Breast epithelium (tissue), 4 donors: ENCODE measurements around the gene TYSND1. TPM values are rescaled to one million over a fixed set of nuclear protein-coding genes. Genes with fewer than 3 reads are reported as not detected.
"Not testable (repeated sequence)": the region's sequence is repeated elsewhere in the genome, so short reads cannot be mapped to it uniquely, and the experiment has no call there.

Experiments used
- DNase-seq, 2 donors: peaks; one replicate each; pipeline ENCODE4 v3.0.0-alpha.2; 2019; ENCODE audit warnings: low spot score in 2 of 2
- H3K27ac ChIP-seq, 2 donors: fragments of 200-600 bp; sonication (generic) in 1 of 2; one replicate each; pipeline ENCODE4 v1.5.1; 2016 to 2019; ENCODE audit warnings: mild to moderate bottlenecking in 1 of 2
- H3K27me3 ChIP-seq, 2 donors: fragments of 200-600 bp; sonication (generic) in 1 of 2; one replicate each; pipeline versions ENCODE4 v1.5.1 to v1.6.0; 2017 to 2019; ENCODE audit warnings: control low read depth in 1 of 2, mild to moderate bottlenecking in 1 of 2
- H3K36me3 ChIP-seq: fragments of 200-600 bp; one replicate; pipeline ENCODE4 v1.5.1; 2019
- H3K4me1 ChIP-seq, 2 donors: fragments of 200-600 bp; sonication (generic); one replicate each; pipeline ENCODE4 v1.5.1; 2016 to 2019; ENCODE audit warnings: control low read depth in 1 of 2
- H3K4me3 ChIP-seq, 3 donors: fragments of 200-600 bp; sonication (generic); 1 replicate in 2 of 3; 2 replicates in 1 of 3; pipeline ENCODE4 v1.5.1; 2016 to 2019; ENCODE audit warnings: mild to moderate bottlenecking in 3 of 3, moderate library complexity in 2 of 3
- H3K9me3 ChIP-seq, 2 donors: fragments of 200-600 bp; sonication (generic) in 1 of 2; one replicate each; pipeline ENCODE4 v1.5.1; 2016 to 2019; ENCODE audit warnings: control low read depth in 1 of 2
- POLR2A ChIP-seq: fragments of 450-650 bp; IDR thresholded peaks from one replicate; pipeline ENCODE4 v1.6.1; 2016; ENCODE audit warnings: antibody characterized with exemption, mild to moderate bottlenecking, moderate library complexity
- POLR2AphosphoS5 ChIP-seq, 3 donors: sonication (generic); formaldehyde crosslinking; IDR thresholded peaks; one replicate each; pipeline ENCODE4 v1.6.1; 2017; ENCODE audit warnings: antibody characterized with exemption in 3 of 3
- intact Hi-C: fragments of 100-400 bp; cut with DNase I; formaldehyde crosslinking; loops from one replicate; pipeline ENCODE4 v1.15.1; 2023; ENCODE audit warnings: low total_unique reads
- total RNA-seq, 3 donors: library from RNA; depleted of rRNA; stranded (reverse); fragments of >200 nt; gene quantifications; one replicate each; pipeline ENCODE4 v1.1.0, GENCODE V29; 2016
- TF ChIP-seq, protein P1 (sequence below), 3 donors: fragments of 450-650 bp; IDR thresholded peaks; one replicate each; pipeline ENCODE4 v1.5.1; 2016 to 2017; ENCODE audit warnings: antibody characterized with exemption in 3 of 3, mild to moderate bottlenecking in 3 of 3, moderate library complexity in 3 of 3

Gene TYSND1
- total RNA-seq, 3 donors from 2014 or later = 12.5 to 19.9 (median 19.7) TPM

DNA sequence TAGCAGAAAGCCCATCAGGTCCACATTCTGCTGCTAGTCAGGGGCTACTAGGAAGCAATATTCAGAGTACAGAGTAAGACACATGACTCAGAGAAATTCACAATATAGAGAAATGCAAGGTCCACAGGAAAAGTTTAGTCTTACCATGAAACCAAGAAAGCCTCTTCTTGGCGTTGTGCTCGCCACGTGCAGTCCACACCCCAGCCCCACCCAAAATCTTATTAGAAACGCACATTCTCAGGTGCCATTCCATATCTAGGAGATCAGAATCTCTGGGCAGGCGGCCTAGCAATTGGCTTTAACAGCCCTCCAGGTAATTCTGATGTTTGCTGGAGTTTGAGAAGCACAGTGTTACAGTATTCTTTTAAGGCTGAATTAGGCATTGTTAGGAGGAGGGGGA is 39.6 kb upstream of the TYSND1 start:
- Histone ChIP-seq H3K36me3 (no peaks in the 10 kb centered on the region), H3K4me1 (no peaks in the 10 kb centered on the region), H3K27me3 (no peaks in the 10 kb centered on the region), H3K4me3 (no peak overlapping the region), H3K27ac (no peak overlapping the region), H3K9me3 (no peaks in the 10 kb centered on the region)
- TF ChIP-seq POLR2AphosphoS5 (IDR thresholded peaks at IDR 0.05) (no peak), POLR2A (no peak)
- TF ChIP-seq, protein P1, sequence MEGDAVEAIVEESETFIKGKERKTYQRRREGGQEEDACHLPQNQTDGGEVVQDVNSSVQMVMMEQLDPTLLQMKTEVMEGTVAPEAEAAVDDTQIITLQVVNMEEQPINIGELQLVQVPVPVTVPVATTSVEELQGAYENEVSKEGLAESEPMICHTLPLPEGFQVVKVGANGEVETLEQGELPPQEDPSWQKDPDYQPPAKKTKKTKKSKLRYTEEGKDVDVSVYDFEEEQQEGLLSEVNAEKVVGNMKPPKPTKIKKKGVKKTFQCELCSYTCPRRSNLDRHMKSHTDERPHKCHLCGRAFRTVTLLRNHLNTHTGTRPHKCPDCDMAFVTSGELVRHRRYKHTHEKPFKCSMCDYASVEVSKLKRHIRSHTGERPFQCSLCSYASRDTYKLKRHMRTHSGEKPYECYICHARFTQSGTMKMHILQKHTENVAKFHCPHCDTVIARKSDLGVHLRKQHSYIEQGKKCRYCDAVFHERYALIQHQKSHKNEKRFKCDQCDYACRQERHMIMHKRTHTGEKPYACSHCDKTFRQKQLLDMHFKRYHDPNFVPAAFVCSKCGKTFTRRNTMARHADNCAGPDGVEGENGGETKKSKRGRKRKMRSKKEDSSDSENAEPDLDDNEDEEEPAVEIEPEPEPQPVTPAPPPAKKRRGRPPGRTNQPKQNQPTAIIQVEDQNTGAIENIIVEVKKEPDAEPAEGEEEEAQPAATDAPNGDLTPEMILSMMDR (IDR thresholded peaks at IDR 0.05) = no peak
- intact Hi-C loops = no loop called here
- no peak for DNase-seq

- intact Hi-C loops = no loop called here
- H3K4me3 ChIP-seq = no peak overlapping the region
- DNase-seq = no peak
Observed at GRCh38 chr10:70183304-70183703, 36.8 kb upstream of the TYSND1 start.

DNA sequence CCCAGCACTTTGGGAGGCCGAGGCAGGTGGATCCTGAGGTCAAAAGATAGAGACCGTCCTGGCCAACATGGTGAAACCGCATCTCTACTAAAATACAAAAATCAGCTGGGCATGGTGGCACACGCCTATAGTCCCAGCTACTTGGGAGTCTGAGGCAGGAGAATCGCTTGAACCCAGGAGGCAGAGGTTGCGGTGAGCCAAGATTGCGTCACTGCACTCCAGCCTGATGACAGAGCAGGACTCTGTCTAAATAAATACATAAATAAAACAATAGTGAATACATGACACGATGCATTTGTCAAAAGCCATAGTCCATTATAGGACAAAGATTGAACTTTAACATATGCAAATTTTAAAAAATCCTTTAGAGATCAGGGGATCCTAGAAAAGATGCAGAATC is 32.7 kb upstream of the TYSND1 start:
- H3K27ac ChIP-seq, H3K4me3 ChIP-seq, H3K27me3 ChIP-seq, H3K36me3 ChIP-seq, DNase-seq, H3K9me3 ChIP-seq, intact Hi-C loops, H3K4me1 ChIP-seq: not testable (repeated sequence)

More at GRCh38 chr10:70183304-70183703, 36.8 kb upstream of the TYSND1 start:
- Histone ChIP-seq H3K27me3 (no peaks in the 10 kb centered on the region), H3K4me1 (no peaks in the 10 kb centered on the region), H3K27ac (no peak overlapping the region), H3K36me3 (no peaks in the 10 kb centered on the region), H3K9me3 (peaks cover 0 to 5% of the 10 kb centered on the region in 2 donors)
- TF ChIP-seq POLR2AphosphoS5 (IDR thresholded peaks at IDR 0.05) = no peak
- TF ChIP-seq, protein P1 (IDR thresholded peaks at IDR 0.05) = no peak
- no peak for TF ChIP-seq POLR2A

- intact Hi-C loops = no loop called here
- no peak for DNase-seq
- TF ChIP-seq POLR2AphosphoS5 (IDR thresholded peaks at IDR 0.05) (no peak), POLR2A (no peak)
- TF ChIP-seq, protein P1 (IDR thresholded peaks at IDR 0.05) = no peak
- peaks cover 0 to 5% of the 10 kb centered on the region in 2 donors for H3K4me1 ChIP-seq
- peaks cover 0 to 5% of the 10 kb centered on the region in 2 donors for H3K9me3 ChIP-seq
- no peaks in the 10 kb centered on the region for H3K36me3 ChIP-seq
- no peaks in the 10 kb centered on the region for H3K27me3 ChIP-seq
- no peak overlapping the region for H3K27ac ChIP-seq
- no peak overlapping the region for H3K4me3 ChIP-seq
Observed at GRCh38 chr10:70178139-70178725, 31.7 kb upstream of the TYSND1 start.

DNA sequence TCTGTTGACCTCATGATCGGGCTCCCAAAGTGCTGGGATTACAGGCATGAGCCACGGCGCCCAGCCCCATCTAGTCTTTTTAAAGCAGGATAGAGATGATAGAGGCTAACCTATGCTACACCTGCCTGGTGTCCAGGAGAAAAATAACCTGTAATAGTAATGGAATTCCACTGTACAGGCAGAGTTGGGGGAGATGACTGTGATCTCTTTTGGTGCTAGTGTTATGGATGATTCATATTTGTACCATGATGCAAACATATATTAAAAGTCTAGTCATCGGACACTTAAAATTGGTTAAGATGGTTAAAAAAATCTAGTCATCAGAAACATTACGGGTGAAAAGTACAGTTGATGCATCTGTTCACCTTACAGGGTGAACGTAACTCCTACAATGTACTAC is 29.9 kb upstream of the TYSND1 start:
- intact Hi-C loops = no loop called here
- no peak overlapping the region for H3K27ac ChIP-seq
- no peak overlapping the region for H3K4me3 ChIP-seq
- H3K9me3 ChIP-seq = peaks cover 0 to 5% of the 10 kb centered on the region in 2 donors
- peaks cover 0 to 5% of the 10 kb centered on the region in 2 donors for H3K4me1 ChIP-seq
- TF ChIP-seq, protein P1 (IDR thresholded peaks at IDR 0.05) = no peak
- no peak for TF ChIP-seq POLR2A
- TF ChIP-seq POLR2AphosphoS5 (IDR thresholded peaks at IDR 0.05) = no peak
- H3K36me3 ChIP-seq = no peaks in the 10 kb centered on the region
- DNase-seq = no peak
- no peaks in the 10 kb centered on the region for H3K27me3 ChIP-seq

DNA sequence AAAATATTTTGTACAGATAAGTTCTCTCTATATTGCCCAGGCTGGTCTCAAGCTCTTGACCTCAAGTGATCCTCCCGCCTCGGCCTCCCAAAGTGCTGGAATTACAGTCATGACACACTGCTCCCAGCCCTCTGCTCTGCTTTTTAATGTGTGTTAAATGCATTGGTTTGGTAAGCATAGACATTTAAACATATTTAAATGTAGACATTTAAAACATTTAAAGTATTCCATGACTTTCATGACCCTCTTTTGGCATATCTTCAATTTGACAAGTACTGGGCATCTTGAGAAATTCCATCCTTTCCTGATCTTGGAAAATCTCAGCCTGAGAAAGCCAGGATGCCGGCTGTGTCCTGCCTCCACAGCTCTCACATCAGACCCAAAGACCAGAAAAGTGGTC is 29.0 kb upstream of the TYSND1 start:
- intact Hi-C loops = no loop called here
- H3K4me3 ChIP-seq = no peak overlapping the region
- peaks cover 0 to 5% of the 10 kb centered on the region in 2 donors for H3K9me3 ChIP-seq
- no peak for TF ChIP-seq POLR2A
- TF ChIP-seq POLR2AphosphoS5 (IDR thresholded peaks at IDR 0.05) = no peak
- TF ChIP-seq, protein P1 (IDR thresholded peaks at IDR 0.05) = no peak
- no peaks in the 10 kb centered on the region for H3K27me3 ChIP-seq
- no peak for DNase-seq
- peaks cover 0 to 5% of the 10 kb centered on the region in 2 donors for H3K4me1 ChIP-seq
- no peak overlapping the region for H3K27ac ChIP-seq
- no peaks in the 10 kb centered on the region for H3K36me3 ChIP-seq
